Dermis microvascular lymphatic vessel endothelial cell (primary cell): ENCODE measurements around the gene BOK. TPM values are rescaled to one million over a fixed set of nuclear protein-coding genes. Genes with fewer than 3 reads are reported as not detected.
"Not testable (repeated sequence)": the region's sequence is repeated elsewhere in the genome, so short reads cannot be mapped to it uniquely, and the experiment has no call there.

Experiments
- DNase-seq, 2 donors: peaks; one replicate each; pipeline versions ENCODE4 v3.0.0 to v3.0.0-alpha.2; 2010; ENCODE audit warnings: low read depth in 2 of 2
- total RNA-seq: library from RNA; depleted of rRNA; stranded (reverse); fragments of >200 nt; gene quantifications from 2 replicates; pipeline ENCODE4 v1.2.1, GENCODE V29; 2014

Gene BOK
- total RNA-seq, 1 donor from 2014 or later = 32.0 TPM

DNA sequence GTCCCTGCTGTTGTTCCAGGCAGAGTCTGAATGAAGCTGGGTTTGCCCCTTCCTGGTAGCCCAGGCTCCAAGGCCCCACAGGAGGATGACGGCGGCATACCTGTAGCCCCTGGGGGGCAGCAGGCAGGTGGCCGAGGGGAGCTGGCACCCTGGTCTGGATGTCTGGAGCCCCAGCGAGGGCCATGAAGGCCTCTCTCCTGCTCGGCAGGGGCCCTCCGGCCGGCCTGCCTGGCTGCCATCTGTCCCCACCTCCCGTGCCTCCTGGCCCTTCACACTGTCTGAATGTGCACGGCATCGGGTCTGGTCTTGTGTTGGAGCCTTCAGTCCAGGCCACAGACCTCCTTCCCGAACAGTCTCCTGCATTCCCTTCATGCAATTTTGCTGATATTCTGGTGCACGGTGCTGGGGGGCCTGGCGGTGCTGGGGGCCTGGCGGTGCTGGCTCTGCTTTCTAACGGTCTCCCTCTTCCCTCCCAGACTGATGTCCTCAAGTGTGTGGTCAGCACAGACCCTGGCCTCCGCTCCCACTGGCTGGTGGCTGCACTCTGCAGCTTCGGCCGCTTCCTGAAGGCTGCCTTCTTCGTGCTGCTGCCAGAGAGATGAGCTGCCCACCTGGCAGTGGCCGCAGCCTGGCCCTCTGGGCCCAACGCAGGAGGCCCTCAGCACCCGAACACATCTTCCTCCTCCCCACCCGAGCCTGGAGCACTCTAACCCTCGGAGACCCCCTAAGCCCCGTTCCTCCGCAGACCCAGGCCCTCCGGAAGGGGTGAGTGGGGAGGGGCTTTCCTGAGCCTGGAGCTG, 13.5 kb downstream of the BOK start:
- no peak for DNase-seq

DNA sequence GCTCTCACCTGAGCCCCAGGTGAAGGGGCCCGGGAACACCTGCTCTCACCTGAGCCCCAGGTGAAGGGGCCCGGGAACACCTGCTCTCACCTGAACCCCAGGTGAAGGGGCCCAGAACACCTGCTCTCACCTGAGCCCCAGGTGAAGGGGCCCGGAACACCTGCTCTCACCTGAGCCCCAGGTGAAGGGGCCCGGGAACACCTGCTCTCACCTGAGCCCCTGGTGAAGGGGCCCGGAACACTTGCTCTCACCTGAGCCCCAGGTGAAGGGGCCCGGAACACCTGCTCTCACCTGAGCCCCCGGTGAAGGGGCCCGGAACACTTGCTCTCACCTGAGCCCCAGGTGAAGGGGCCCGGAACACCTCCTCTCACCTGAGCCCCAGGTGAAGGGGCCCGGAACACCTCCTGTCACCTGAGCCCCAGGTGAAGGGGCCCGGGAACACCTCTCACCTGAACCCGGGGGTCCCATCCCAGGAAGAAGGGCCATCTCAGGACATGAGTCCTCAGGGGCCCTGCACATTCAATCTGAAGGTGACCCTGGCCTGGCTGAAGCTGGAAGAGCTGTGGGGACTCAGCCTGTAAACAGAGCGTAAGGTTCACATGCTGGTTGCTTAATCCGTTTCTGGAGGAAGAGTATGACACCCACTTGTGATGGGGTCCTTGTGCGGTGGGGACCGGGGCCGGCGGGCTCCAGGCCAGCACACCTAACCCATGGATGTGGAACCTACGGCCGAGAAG, 14.5 kb downstream of the BOK start:
- DNase-seq = not testable (repeated sequence)

DNA sequence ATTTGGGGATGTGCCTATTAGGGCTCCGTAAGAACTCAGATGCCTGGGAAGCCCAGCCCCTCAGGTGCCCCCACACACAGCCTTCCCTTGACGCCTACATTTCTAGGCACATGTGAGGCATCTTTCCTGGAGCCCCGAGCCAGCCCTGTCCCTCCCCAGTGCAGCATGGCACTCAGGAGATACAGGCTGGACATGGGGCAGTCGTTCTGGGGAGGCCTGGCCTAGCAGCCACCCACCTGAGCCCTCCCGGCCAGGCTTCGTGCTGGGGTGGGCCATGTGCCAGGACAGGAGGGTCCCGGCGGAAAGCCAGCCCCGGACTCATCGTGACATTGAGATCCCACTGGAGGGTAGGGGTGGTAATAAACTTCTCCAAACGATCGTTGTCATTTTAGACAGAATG, 15.2 kb downstream of the BOK start:
- no peak for DNase-seq

DNA sequence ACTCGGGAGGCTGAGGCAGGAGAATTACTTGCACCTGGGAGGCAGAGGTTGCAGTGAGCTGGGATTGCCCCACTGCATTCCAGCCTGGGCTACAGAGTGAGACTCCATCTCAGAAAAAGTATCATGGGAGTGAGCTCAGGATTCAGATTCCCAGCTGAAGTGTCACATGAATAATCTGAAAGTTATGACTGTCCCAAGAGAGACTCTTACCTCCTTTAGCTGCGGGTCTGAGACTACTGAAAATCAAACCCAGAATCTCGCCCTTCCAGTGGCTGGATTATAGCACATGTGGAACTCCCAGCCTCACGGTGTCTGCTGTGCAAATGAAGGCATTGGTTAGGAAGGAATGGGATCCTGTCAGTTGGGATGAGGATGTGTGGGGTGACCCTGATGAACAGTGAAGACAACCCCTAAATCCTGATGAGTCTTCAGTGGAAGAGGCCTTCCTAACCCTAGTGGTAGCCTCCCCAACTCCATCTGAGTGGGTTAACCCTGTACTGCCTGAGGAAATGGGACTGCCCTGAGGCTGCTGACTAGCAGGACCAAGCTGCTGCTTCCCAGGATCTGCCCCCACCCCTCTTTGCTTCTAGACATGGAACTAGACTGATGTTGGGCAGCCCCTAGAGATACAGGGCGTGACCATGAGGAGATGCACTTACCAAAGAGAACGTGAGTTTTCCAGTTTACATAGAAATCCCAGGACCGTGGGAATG, 16.5 kb downstream of the BOK start:
- no peak for DNase-seq

DNA sequence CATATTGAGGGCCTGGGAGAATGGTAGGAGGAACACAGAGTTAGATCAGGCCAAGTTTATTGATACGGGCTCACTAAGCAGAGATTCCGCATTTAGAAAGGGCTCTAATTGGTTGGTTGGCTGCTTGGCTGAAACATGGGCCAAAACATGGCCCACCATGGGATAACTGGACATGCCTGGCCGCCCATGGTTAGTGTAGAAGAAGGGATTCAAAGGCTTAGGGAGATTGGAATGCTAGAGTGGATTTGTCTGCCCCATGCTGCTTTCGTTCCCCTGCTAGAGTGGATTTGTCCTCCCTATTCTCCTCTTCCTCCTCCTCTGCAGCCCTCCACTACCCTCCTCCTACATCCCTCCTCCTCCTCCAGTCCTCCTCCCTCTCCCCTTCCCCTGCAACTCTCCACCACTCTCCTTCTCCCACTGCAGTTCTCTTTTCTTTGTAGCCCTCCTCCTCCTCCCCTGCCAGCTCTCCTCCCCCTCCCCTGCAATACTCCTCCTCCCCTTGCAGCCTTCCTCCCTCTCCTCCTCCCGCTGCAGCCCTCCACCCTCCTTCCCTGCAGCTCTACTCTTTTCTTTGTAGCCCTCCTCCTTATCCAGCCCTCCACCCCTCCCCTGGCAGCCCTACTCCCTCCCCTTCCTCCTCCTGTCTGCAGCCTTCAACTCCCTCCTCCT, 17.2 kb downstream of the BOK start:
- no peak for DNase-seq

DNA sequence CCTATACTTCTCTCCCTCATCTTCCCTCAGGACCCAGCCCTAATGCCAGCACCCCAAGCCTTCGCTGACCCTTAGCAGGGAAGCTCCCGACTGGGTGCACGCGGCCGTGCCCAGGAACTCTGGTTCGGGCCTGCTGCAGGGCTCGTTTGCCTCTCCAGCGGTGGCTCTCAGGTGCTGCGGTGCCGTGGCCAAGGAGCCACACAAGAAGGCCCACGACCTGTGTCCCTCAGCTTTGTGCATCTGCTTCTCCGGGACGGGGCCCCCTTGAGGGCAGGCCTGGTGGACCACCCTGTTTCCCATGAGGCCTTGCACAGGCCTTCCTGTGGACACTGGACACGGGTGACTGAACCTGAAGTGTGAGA, 17.7 kb downstream of the BOK start:
- DNase-seq = no peak

DNA sequence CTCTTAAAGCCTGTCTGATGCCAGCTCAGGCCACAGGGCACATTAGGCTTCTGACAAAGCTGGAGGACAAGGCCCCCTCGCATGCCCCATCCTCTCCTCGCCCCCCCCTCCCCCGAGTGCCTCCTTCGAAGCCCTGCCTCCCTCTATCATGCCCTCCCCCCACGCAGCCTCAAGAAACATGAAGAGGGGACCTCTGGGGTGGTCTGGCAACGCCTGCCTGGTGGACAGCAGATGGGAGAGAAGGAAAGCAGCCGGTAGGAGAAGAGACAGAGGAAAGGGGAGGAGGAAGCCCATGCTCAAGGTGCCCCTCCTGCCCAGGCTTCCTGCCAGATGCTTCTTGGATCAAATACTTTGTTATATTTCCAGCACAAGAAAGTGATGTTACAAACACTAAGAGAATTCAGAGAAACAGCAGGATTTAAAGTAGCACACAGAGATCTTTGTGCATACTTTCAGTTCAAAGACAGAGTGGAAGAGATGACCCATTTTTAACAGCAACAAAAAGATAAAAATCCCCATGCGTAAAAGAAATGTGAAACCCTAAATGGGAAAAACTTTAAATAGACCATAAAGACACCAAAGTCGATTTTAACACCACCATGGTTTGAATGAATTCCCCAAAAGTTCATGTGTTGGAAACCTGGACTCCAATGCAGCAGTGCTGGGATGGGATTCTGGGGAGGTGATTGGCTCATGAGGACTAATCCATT, 19.0 kb downstream of the BOK start:
- no peak for DNase-seq

DNA sequence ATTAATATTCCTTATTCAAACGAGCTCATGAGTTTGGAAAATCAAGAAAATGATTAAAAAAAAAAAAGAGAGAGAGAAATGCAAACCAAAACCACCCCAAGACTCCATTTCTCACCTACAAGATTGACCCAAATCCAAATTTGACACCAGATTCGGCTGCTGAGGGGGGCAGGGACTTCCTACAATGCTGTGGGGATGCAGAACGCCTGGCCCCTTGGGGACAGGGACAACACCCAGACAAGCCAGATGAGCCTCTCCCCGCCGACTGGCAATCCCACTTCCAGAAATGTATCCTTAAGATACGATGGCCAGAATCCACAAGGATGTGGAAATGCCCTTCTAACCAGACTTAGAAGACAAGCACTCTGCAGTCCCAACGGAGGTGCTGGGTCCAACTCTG, 20.7 kb downstream of the BOK start:
- no peak for DNase-seq

DNA sequence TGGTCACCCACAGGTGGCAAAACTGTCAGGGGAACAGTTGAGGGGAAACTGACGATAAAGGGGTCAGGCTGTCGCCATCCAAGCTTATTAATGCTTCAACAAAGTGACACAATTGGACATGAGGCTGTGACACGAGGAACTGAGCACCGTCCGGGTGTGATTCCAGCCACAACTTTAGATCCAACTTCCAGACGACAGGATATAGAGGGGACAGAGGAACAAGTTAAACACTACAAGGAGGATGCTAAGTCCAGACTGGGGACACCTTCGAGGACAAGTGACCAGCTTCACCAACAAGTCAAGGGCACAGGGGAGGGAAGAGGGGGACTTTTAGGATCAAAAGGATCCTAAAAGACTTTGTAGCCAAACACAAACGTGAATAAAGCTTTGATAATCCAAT, 23.8 kb downstream of the BOK start:
- DNase-seq = no peak

DNA sequence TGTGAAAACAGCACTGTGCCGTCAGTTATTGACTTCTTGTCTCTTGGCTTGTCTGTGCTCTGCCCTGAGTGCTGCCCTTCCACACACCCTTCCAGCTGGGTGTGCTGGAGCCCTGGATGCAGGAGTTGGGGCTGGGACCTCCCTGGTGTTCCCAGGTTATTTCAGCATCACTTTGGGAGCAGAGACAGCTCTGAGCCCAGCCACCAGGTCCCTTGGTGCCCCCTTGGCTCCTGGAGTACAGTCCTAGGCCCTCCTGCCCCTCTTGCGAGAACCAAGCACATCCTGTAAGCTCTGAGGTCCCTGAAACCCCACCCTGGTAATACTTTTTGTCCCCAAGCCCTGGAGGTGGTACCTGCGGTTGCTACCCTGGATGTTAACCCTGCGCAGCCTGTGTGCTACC, 24.3 kb downstream of the BOK start:
- DNase-seq = no peak

DNA sequence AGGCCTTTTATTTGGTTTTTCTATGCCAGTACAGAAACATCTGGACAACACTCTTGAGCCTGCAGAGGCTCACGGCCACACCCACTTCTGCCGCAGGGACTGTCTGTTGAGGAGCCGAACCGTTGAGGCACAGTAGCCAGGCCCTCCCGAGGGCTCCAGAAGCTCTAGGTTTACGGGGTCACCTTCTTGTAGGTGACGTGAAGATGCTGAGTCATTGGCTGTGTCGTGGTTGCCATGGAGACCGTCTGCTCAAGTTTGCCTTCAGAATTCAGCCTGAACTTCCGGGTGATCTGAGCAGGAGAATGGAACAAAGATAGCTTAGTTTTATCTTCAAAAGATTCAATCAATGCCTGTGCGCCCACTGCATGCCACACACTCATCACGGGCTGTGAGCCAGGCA, 25.9 kb downstream of the BOK start:
- DNase-seq = no peak

DNA sequence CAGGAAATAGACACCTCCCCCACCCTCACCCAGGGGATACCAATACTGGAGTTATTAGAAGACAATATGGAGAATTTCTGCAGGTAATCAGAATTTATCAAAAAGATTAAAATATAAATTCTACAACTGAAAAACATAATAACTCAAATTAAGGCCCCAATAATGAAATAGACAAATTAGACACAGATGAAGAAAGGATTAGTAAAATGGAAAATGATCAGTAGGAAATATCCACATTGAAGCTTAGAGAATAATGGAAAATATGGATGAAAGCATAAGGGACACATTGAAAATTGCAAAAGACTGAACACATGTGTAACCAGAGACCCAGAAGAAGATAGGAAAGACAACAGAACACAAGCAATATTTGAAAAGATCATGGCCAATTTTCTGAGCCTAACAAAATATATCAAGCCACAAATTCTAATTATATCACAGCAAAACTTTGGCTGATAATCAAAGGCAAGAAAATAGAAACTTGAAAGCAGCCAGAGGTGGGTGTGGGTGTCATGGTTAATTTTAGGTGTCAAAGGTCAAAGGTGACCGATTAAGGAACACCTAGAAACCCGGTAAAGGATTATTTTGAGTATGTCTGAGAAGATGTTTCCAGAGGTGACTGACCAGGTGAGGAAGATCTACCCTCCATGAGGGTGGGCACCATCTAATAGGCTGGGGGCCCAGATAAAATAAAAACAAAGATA, 28.2 kb downstream of the BOK start:
- no peak for DNase-seq

DNA sequence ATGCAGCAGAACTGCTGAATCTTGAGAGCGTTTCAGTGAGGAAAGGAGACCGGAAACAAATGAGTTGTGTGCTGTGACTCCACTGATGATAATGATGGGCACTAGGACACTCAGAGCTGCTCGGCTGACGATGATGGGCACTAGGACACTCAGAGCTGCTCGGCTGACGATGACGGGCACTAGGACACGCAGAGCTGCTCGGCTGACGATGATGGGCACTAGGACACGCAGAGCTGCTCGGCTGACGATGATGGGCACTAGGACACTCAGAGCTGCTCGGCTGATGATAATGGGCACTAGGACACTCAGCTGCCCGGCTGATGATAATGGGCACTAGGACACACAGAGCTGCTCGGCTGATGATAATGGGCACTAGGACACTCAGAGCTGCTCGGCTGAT, 31.3 kb downstream of the BOK start:
- not testable (repeated sequence) for DNase-seq

DNA sequence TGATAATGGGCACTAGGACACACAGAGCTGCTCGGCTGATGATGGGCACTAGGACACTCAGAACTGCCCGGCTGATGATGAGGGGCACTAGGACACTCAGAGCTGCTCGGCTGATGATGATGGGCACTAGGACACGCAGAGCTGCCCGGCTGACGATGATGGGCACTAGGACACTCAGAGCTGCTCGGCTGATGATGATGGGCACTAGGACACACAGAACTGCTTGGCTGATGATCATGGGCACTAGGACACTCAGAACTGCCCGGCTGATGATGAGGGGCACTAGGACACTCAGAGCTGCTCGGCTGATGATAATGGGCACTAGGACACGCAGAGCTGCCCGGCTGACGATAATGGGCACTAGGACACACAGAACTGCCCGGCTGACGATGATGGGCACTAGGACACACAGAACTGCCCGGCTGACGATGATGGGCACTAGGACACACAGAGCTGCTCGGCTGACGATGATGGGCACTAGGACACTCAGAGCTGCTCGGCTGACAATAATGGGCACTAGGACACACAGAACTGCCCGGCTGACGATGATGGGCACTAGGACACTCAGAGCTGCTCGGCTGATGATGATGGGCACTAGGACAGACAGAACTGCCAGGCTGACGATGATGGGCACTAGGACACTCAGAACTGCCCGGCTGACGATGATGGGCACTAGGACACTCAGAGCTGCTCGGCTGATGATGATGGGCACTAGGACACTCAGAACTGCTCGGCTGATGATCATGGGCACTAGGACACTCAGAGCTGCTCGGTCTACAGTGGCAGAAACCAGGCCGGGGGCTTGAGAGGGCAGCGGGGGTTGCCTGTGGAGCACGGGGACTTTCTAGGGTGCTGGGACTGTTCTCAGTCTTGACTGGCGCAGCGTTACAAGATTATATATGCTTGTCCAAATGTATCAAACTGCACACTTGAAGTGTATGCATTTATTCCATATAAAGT, 32.2 kb downstream of the BOK start:
- DNase-seq = not testable (repeated sequence)

DNA sequence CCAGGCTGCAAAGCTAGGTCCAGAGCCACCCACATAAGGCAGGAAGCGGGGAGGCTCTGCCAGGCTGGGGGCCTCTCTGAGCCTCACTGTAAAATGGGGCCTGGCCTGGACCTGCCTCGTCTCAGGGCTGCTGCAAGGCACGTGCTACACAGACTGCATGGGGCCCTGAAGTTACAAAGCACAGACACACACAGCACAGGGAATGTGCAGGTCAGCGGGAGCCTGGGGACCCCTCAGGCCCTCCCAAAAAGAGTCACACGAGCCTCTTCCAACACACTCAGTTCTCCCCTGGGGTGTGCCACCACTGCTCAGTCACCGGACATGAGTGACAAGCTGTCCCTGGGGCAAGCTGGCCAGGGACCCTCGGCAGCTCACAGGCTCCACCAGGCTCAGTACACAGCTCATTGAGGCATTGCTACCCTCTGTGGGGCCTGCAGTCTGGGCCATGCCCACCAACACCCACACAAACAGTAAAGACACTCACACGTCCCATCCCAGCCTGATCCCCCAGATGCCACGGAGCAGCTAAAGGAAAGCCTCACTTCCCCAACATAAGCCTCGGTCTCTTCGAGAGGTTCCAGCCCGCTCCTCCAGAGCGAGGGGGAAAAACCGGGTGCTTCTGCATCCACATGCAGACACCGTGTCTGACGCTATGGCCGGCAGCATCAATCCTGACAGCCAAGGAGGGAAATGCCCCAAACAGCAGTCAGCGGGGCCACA, 33.7 kb downstream of the BOK start:
- no peak for DNase-seq

DNA sequence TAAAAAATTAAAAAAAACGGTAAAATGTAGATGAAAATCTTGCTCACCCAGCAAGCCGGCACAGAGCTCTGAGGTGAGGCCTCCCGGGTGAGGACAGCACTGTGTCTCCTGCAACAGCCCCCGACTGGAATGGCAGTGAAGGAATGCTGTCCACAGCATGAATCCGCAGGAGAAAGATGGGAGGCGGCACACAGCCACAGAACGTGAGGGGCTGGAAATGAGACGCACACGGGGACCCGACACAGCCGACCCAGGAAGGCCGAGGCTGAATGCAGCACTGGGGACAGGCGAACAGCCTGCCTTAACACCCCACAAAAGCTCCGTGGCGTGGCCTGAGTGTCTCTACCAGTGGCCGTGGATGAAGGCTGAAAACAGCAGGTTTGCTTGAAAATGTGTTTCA, 34.7 kb downstream of the BOK start:
- no peak for DNase-seq

DNA sequence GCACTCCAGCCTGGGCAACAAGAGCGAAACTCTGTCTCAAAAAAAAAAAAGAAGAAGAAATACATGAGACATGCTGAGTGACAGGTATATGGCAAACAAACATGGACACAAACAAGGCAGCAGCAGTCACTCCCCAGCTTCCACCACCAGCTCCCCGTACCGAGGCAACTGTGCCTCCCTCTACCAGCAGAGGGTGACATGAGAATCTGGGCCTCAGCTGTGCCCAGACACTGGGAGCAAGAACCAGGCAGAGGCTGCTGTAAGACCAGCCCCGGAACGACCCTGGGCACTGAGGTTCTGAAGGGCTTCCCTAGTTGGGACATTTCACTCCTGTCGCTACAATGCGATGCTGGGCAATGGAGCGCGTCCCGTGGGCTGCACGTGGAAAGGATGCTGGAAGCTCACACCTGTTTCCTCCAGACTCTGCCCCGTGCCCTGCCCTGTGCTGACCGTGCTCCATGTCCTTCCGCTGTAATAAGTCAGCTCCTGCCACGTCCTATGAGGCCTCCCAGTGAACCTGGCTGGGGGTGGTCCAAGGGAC, 37.1 kb downstream of the BOK start:
- peak in 1 of 2 donors; percentile 49 for DNase-seq

DNA sequence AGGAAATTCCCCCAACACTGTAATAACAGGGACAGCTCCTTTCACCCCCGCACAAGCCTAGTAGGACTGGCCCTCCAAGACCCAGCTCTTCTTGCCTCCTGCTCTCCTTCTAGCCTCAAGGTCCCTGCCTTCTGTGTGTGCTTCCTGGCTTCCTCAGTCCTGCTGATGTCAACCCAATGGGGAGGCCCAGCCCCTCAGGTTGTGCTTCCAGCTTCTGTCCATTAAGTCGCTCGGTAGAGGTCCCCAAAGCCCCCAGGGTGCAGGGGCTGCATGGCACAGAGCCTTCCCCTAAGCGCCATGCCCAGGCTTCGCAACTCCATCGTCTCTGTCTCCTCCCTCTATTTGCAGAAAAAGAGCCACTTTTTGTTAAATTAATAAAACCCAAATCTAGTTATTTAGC, 39.0 kb downstream of the BOK start:
- DNase-seq = no peak

DNA sequence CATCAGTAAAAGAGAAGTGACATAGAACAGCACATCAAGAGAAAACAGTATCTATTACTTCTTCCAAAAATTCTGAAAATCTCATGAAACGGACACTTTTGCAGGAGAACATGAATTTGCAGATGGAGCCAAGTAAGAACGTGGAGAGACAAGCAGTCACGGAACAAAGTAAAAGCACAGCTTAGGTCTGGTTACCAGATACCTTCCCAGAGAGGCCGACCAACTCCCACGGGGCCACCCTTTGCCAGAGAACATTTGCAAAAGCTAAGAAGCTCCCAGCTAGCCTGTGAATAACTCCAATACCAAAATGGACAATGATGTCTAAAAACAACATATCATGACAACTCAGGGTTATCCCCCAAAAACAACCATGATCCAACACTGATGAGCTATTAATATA, 39.5 kb downstream of the BOK start:
- DNase-seq = no peak
